Activated CD8-positive, alpha-beta memory T cell treated with anti-CD3 and anti-CD28 coated beads, Interleukin-2, amount 50 U/mL, for 24 hours (primary cell): ENCODE data around the gene RAD51AP1.

Experiments used
- DNase-seq: peaks from one replicate; pipeline ENCODE4 v3.0.0-alpha.2; 2020; ENCODE audit errors: extremely low read depth

Gene RAD51AP1

GRCh38 chr12:4591180-4591687, 52.5 kb downstream of the RAD51AP1 start:
- no peak for DNase-seq

- no peak for DNase-seq
Measured at GRCh38 chr12:4595881-4596280, 57.2 kb downstream of the RAD51AP1 start.

- no peak for DNase-seq
Measured at GRCh38 chr12:4603421-4603820, 64.7 kb downstream of the RAD51AP1 start.

DNA sequence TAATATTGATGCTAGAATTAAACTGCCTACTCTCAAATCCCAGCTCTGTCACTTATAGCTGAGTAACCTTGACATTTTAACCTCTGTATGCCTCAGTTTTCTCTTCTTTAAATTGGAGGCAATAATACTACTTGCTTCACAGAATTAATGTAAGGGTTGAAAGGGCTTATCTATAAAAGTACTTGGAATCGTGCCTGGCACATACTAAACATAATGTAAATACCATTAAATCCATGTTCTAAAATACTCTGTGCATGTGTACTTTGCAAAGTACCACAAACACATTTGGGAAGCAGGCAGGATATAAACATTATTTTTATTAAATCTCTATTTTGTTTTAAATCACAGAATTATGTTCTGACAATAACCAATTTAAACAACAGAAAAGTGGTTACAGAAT, 65.3 kb downstream of the RAD51AP1 start:
- no peak for DNase-seq

GRCh38 chr12:4604684-4605193, 66.0 kb downstream of the RAD51AP1 start:
- peak; percentile 57 for DNase-seq

GRCh38 chr12:4607056-4607455, 68.4 kb downstream of the RAD51AP1 start:
- no peak for DNase-seq

DNA sequence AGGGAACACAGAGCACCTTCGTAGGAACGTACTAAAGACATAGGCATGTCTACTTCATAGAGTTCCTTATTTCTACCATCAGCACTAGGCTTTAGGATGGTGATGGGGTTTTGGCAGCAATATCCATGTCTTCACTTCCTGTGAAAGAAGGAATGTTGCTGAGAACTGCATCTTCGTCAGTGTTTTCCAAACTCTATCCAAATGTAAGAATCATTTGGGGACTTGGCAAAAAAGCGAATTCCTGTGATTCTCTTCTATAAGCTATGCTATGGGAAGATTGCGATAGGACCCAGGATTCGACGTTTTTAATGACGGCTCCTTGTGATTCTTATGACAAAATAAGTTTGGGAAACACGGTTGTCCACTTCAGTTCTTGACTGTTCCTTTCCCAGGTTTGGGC, 70.4 kb downstream of the RAD51AP1 start:
- no peak for DNase-seq
